ENCODE results near the gene DDN.

Gene DDN

DNA sequence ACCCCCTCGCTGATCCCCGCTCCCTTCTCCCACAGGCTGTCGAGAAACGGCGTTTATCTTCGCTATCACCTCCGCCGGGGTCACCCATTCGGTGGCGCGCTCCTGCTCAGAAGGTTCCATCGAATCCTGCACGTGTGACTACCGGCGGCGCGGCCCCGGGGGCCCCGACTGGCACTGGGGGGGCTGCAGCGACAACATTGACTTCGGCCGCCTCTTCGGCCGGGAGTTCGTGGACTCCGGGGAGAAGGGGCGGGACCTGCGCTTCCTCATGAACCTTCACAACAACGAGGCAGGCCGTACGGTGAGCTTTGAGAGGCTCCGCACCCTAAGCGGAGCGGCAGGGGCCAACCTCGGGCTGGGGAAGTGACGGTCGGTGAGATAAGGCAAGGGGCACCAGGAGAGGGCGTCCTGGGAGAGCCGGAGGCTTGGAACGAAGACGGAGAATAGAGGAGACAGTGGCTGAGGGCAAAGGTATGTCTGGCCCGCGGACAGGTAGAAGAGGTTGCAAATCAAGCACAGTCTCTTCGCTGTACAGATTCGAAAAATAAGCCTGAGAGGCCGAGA is 18.7 kb downstream of the DDN start:
- peak; percentile 41 for DNase-seq

DNA sequence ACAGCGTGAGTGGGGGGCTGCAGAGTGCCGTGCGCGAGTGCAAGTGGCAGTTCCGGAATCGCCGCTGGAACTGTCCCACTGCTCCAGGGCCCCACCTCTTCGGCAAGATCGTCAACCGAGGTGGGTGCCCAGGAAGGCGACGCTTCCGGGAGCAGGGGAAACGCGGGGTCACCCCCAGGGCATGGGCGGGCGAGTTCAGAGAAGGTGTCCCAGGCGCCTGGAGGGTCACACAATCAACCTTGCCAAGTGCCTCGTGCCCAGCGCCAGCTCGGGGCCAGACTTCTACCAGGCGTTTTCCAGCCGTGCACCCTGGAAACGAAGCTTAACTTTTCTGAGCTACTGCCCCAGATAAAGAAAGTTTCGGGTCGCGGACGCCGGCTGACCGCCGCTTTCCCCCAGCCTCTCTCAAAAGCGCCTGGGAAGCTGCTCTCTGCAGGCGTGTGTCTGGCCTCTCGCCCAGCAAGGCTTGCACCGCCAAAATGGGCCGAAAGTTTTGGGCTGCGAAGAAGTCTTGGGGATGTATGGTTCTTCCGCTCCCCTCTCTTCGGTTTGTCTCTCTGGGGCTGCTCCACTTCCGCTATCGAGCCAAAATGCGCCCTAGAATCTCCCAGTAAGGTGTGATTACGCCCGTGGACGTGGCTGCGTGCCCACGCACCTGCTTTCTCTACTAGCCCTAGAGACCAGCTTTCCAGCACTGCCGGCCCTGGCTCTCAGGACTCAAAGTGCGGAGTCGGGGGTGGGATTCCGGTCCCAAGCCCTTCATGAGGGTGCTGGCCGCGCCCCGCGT is 19.4 kb downstream of the DDN start:
- no peak for DNase-seq

- no peak for DNase-seq
Observed at GRCh38 chr12:48978741-48979601, 20.2 kb downstream of the DDN start.

- peak; percentile 24 for DNase-seq
Observed at GRCh38 chr12:48978291-48978740, 20.9 kb downstream of the DDN start, which contains the start of gene WNT1. Gene WNT1 (plus strand): TSS chr12:48978322. CDS start chr12:48978651, 329 bp downstream.

DNA sequence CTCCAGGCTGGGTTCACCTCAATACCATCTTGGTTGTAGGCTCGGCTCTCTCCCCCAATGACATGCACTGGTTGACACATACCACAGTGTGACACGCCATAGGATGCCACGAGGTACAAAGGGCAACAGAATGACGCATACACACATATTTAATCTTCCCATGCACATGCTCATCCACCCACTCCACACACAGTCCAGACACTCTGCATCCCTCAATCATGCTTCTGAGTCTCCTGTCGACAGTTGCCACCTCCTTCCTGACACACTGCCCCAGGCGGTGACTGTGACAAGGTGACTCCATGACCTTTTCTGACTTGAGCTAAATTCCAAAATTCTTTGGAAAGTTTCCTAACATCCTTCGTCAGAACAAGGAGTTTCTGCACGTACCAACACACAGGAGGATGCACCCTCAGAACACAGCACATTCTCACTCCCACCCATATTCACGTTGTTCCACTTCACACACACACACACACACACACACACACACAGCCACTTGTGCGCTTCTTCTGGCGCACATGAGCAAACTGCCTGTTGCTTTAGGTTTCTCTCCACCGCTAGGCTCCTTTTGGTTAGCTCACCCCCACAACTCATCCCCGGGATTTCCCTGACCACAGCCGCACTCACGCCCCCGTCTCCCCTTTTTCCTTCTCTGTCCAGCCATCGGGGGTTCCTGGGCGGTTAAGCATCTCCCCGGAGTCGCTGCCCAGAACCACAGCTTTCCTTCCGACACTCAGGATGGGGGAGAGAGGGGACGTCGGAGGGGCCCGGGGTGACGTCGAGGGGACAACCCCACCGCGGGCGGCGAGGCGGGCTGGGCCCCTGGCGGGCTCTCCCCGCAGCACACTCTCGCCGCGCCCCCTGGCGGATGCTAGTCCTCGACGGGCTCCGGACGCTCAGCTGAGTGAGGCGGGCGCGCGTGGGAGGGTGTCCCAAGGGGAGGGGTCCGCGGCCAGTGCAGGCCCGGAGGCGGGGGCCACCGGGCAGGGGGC is 21.6 kb downstream of the DDN start:
- peak; percentile 29 for DNase-seq

DNA sequence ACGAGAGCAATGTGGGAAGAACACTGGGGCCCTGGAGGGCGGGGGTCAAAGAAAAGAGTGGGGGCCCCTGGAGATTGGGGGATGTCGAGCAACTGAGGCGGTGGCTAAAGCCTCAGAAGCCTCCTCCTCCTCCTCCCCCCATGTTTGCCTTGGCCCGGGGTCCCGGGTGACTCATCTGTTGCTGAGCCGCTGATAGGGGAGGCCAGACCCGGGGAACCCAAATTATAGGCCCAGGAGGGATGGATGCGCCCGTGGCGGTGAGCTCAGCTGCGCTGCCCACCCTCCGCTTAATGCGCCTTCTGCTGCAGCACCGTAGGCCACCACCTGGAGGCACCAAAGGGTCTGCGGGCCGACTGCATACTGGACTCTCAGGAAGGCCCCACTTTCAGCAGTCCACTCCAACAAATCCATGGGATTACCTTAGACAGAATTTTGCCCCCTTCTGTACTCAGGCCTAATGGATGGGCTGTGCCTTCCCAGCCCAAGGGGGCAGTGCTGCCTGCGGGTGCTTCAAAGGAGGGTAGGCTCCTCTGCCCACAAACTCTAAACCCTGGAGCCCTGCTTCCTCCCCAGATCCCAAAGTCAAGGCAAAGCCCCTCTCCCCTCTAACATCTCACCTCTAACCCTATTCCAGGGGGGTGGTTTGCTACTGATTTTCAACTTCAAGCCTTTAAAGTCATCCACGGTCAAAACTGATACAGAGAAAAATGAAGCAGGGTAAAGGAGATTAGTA is 25.1 kb downstream of the DDN start:
- DNase-seq = peak; percentile 33

DNA sequence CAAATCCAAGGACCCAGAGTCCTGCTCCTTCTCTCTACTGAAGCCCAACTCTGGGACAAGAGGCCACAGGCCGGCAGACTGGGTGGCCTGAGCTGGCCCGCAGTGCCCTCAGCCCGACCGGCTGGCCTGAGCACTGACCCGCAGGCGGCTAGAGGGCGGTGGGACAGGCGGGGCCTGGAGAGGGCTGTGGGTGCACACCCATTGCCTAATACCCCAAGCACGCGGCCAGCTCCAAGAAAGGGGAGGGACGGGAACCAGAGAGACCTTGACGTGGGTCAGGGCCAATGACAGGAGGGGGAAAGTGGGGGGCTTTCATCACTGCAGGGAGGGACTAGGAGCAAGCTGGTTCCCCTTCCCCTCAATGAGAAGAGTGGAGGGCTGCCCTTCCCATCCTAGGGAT is 25.6 kb downstream of the DDN start:
- DNase-seq = no peak

GRCh38 chr12:48972952-48973483 is 26.2 kb downstream of the DDN start:
- no peak for DNase-seq

DNA sequence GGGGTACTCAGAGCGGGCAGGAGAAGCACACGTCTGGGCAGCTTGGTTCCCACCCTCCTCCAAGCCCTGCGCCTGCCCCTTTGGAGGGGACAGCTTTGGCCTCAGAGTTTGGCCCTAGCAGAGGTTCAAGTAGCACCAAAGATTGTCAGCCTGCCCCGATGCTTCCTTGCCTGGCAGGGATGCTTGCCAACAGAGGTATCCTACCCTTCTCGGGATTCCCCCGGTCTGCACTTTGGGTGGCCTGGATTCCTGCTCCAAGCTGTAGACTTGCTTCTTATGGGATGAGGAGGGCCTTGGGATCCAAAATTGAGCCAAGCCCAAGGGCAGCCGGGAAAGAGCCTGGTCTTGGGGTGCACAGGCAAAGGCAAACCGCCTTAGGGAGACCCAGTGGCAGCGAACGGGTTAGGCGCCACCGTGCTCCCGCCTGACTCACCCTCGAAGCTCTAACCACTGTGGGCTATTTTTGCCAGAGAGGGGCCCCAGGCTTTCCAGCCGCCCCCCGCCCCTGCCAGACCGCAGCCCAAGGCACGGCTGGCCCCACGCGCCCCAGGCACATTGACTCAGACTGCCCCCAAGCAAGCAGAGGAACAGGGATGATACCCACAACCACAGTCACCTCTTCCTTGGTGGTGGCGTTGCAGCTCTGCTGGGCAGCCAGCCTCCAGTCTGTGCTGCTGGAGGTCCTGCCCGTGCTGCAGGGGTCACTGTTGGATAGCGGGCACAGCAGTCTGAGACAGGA is 26.8 kb downstream of the DDN start:
- no peak for DNase-seq

DNA sequence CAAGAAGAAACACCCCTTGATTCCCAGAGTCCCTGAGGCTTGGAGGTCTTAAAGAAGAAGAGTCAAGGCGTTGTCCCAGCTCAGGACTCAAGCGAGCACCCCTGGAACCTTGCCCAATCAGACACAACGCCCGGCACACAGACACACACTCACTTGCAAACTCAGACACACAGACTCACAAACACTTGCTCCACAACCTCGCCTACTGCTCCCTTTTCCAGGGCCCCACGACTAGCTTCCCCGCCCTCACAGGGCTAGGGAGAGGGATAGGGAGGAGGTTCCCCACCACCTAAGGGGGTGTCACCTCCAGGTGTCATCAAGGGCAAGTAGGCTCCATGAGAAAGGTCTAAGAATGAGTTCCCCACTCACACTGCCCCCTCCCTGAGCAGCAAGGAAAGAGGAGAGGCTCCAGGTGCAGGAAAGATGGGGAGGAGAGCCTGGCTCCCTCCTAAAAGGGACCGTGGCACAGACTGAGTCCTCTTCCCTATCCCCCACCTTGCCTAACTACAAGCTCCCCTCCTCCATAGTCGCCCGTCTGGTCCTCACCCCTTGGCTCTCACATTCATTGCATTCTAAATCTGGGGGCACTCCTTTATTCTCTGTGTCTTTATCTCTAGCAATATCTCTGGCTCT is 28.4 kb downstream of the DDN start:
- DNase-seq = no peak

- DNase-seq = peak; percentile 53
Observed at GRCh38 chr12:48969833-48970701, 29.1 kb downstream of the DDN start.

DNA sequence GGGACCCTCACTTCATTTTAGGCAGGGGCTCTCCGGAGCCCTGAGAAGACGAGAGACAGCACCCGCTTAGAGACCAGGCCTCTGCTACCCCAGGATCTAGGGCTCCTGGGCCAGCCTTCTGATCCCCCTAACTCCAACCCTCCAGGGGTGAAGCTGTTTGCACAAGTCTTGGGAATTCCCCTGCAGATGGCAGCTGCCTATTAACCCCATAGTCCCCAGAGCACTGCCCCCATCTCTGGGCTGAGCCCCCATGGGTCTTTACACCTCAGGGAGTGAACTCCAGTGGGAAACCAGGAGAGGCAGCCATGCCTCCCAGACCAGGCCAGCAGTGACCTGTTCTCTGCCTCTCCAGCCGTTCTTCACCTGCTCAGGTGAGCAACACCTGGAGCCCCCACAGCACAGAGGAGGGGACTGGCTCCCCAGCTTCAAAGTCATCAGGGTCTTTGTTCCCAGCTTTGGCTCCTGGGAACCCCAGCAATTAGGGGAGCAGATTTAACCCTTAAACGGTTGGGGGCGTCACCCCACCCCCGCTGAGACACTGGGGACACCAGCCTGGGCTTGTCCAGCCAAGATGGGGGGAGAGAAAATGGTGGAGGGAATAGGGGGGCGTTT is 29.9 kb downstream of the DDN start:
- no peak for DNase-seq

- no peak for DNase-seq
Observed at GRCh38 chr12:48968467-48968866, 30.7 kb downstream of the DDN start.

- no peak for DNase-seq
Observed at GRCh38 chr12:48967991-48968390, 31.2 kb downstream of the DDN start.

- DNase-seq = no peak
Observed at GRCh38 chr12:48966177-48966895, 32.8 kb downstream of the DDN start.

- no peak for DNase-seq
Observed at GRCh38 chr12:48965298-48965838, 33.8 kb downstream of the DDN start.

GRCh38 chr12:48961801-48962200 is 37.4 kb downstream of the DDN start:
- DNase-seq = no peak

DNA sequence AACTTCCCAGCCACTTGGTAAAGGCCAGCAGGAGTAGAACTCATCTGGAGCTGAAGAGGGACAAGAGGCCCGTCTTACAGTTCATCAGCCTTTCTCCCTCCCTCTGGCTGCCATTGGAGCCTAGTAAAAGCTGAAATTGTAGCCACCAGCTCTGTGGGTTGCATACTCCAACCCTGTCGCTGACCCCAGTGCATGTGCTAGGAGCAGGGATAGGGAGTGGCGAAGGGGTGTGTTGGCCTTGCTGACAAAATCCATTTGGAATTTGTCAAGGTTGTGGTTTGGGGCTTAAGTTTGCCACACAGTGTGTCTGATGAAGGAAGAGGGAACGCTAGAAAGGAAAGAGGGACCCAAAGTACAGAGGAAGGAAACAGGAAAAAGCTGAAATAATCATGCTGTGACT is 37.8 kb downstream of the DDN start:
- DNase-seq = no peak
